NCI-H146 treated with DMSO at 0.1 percent for 48 hours (cell line): ENCODE data around the gene LRRC8E.
A peak's percentile ranks its signal among the peaks of the same experiment; 100 is the strongest.

ENCODE experiments used
- DNase-seq: peaks from one replicate; lab custom pipeline; 2025; ENCODE audit not compliant: unreplicated experiment; lab: John Stamatoyannopoulos, UW

LRRC8E gene

DNA sequence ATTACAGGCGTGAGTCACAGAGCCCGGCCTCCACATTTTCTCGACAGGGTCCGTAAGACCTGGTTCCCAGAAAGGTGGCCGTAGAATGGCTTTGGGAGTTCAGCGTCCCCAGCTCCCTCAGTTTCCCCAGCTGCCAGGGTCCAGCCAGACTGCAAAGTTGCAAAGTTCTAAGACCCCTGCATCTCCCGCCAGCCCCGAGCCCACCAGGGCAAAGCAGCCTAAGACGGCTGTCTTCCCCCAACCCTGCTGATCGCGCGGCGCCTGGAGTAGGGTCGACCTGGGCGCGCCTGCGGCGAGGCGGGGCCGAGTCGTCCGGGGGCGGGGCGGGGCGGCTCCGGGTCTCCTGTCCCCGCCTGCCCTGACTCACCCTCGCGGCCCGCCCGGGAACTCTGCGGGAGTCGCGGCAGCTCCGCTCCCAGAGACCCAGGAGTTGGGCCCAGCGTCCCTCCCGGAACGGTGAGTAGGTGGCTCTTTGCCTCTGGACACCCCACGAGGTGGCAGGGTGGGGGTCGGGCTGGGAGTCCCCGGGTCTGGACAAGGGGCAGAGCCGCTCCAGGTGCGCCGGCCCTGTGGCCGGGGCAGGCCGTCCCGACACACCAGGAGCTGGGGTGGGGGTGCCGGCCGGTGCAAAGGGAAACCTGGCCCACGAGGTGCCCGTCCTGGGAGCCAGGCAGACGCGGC lies at the start of gene LRRC8E:
LRRC8E (plus strand) TSS at position 366 of the 681 bp plus-strand sequence. CDS start 7,094 bp downstream, outside the sequence.
- no peak for DNase-seq

DNA sequence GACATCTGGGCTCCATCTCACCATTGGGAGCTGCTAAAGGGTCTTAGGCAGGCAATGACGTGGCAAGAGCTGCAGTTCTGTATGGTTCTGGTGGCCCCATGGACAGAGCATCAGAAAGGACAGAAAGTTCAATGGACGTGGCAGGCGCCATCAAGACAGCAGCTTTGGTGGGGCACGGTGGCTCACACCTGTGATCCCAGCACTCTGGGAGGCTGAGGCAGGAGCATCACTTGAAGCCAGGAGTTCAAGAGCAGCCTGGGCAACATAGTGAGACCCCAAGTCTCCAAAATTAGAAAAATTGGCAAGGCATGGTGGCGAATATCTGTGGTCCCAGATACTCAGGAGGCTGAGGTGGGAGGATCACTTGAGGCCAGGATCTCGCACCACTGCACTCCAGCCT lies 48.8 kb upstream of the LRRC8E start:
- DNase-seq = no peak

DNA sequence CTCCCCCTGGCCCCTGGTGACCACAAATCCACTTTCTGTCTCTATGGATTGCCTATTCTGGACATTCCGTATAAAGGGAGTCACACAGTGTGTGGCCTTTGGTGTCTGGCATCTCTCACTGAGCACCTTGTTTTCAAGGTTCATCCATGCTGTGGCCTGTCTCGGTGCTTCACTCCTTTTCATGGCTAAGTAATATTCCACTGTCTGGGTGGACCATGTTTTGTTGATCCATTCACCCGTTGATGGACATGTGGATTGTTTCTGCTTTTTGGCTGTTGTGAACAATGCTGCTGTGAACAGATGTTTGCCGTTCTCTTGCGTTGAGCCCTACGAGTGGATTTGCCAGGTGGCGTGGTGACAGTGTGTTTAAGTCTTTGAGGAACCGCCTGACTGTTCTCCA lies 47.7 kb upstream of the LRRC8E start:
- DNase-seq = no peak

DNA sequence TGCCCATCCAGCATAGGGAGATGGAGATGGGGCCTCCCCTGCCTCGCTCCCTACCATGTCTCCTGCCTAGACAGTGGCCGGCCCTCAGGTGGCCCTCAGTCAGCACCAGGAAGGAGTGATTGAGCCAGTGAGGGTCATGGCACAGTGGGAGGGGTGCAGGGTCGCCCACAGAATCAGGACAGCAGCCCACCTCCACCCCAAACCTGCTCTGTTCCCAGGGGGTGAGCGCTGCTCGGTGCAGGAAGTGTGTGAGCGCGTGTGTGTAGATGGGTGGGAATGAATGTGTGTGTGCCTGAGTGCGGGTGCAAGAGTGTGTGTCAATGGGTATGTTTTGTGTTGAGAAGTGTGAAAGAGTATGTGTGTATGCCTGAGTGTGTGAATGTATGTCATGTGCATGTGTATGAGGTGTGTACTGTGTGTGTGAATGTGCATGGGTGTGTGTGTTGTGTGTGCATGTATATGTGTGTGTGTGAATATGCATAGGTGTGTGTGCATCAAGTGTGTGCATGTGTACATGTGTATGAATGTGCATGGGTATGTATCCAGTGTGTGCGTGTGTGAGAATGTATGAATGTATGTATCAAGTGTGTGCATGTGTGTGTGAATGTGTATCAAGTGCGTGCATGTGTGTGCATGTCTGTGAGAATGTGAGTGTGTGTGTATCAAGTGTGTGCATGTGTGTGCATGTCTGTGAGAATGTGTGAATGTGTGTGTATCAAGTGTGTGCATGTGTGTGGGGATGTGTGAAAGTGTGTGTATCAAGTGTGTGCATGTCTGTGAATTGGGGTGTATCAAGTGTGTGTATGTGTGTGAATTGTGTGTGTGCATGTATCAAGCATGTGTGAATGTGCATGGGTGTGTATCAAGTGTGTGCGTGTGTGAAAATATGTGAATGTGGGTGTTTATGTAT lies 46.3 kb upstream of the LRRC8E start:
- no peak for DNase-seq

DNA sequence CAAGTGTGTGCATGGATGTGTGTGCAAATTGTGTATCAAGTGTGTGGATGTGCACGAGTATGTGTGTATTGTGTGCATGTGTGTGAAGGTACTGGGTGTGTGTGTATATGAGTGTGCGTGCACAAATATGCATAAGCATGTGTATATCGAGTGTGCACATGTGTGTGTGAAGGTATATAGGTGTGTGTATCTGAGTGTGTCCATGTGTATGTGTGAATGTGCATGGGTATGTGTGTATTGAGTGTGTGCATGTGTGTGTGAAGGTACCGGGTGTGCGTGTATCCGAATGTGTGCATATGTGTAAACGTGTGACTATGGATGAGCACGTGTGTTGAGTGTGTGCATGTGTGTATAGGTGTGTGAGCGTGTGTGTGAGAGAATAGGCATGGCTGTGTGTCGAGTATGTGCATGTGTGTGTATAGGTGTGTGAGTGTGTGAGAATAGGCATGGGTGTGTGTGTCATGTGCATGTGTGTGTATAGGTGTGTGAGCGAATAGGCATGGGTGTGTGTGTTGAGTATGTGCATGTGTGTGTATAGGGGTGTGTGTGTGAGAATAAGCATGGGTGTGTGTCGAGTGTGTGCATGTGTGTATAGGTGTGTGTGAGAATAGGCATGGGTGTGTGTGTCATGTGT lies 45.5 kb upstream of the LRRC8E start:
- no peak for DNase-seq

DNA sequence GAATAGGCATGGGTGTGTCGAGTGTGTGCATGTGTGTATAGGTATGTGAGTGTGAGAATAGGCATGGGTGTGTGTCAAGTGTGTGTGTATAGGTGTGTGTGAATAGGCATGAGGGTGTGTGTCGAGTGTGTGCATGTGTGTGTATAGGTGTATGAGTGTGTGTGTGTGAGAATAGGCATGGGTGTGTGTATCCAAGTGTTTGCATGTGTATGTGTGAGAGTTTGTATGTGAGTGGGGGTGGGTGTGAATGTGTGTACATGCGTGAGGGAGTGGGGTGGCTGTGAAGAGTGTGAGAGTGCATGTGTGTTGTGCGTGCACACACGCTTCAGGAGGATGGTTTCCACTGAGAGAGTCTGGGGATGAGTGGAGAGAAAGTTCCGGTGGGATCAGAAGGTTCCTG lies 44.8 kb upstream of the LRRC8E start:
- no peak for DNase-seq

DNA sequence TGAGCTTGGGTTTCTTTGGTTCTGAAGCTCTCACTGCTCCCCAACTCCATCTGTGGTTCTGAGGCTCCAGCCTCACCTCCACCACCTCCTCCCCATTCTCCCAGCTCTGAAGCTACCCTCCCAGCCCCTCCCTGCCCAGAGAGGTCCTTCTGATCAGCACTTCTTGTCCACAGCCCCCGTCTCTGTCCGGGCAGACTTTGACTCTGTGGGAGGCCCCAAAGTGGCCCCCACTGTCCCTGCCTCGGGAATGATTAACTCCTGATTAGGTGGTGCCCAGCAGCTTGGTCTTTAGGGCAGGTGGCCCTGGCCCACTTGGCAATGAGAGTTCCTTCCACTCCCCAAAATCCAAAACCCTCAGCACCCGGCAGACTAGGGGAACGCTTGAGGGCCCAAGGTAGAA lies 43.9 kb upstream of the LRRC8E start:
- no peak for DNase-seq

DNA sequence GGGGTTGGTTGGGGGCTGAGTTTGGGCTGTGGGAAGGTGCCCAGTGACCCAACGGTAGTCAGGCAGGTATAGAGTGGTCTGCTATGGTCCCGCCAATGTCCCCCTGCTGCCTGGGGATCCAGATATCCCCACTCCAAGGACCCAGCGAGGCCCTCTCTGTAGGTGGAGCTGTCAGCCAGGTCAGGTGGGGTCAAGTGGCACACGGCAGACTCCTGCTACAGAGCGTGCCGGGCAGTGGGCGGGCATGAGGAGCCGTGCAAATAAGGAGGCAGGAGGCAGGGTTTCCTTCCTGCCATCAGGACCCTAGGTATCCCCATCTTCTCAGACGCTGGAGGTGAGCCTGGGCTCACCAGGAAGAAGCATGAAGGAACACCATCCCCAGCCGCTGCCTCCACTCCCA lies 43.4 kb upstream of the LRRC8E start:
- DNase-seq = no peak

DNA sequence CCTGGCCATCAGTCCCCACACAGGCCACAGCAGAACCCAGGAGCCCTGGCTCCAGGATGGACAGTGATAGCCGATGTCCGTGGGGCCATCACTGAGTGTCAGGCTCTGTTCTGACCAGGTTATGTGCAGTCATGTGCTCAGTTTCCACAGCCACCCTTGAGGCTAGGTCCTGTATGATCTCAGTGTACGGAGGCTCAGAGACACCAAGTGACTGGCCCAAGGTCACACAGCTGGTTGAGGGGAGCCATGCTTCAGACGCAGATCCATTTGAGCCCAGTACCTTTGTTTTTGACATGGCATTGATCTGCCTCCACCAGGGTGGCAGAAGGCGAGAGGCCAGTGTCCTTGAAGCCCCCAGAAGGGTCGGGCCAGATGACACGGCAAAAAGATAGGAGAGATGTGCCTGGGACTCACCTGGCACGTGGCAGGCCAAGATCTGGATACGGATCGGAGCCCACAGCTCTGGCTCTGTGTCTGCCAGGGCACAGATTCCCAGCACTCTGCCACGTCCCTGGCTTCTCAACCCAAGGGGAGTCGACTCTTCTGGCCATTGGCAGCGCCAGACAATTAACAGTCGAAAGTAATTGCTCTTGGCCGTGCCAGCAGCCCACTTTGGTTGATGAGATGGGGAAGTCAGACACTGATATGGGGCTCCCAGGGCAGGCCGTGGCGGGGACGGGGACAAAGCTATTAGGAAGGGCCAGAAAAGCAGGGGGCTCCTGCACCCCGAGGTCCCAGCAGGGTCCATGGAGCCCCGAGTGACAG lies 42.7 kb upstream of the LRRC8E start:
- DNase-seq = no peak

DNA sequence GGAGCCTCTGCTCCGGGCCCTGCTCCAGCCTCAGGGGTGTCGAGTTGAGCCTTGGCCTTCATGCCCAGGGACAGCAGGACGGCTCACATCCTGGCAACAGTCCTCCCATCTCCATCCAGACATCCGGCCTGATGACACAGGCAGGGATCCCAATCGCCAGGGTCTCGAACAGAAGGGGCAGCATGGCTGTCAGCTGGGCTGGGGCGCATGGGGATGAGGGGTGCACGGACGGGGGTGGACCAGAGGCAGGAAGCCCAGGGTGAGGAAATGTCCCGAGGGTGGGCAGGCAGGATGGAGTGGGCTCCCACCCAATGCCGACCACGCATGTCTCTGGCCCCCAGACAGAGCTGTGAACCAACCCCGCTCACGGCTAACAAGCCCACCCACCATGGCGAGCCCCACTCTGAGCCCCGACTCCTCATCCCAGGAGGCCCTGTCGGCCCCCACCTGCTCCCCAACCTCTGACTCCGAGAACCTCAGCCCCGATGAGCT lies 42.1 kb upstream of the LRRC8E start:
- DNase-seq = no peak

DNA sequence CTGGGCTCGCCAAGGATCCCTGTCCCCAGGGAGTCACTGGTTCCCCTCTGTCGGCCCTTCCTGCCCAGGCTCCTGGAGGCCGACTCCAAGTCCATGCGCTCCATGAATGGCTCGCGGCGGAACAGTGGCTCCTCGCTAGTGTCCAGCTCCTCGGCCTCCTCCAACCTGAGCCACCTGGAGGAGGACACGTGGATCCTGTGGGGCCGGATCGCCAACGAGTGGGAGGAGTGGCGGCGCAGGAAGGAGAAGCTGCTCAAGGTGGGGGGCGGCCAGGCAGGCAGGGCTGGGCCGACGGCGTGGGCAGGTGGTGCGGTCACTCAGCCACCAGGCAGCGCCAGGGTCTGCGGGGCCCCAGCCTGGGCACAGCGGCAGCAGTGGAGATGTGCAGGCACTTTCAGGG lies 40.6 kb upstream of the LRRC8E start:
- no peak for DNase-seq

DNA sequence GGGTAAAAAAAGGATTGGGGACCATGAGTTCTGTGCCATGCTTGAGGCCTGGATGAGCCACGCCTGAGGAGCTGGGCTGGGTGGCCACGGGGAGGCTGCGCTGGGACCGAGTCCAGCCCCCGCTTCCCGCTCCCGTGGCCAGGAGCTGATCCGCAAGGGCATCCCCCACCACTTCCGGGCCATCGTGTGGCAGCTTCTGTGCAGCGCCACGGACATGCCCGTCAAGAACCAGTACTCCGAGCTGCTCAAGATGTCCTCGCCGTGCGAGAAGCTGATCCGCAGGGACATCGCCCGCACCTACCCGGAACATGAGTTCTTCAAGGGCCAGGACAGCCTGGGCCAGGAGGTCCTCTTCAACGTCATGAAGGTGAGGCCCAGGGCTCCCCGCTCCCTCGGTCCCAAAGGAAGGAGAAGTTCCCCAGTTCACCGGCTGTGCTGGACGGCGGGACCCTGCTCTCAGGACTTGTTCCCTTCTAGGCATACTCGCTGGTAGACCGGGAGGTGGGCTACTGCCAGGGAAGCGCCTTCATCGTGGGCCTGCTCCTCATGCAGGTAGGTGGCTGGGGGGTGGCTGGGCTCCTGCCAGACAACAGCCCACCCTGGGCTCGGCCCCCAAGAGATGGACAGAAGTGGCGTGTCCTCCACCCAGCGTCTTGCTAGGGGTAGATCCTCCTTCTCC lies 39.4 kb upstream of the LRRC8E start:
- no peak for DNase-seq

DNA sequence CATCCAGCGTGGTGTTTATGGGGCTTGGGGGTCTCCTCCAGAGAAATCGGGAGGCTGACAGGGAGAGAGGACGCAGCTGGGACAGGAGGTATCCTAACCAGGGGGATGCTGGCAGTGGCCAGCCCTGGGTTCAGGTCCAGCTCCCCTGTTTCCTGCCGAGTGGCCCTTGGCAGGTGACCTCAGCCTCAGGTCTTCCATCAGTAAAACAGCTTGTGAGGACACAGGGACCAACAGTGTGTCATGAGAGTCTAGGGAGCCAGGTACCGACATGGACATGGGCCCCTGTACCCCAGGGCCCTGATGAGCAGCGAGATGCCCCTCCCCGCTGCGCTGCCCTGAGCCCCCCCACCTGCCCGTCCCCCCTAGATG lies 38.7 kb upstream of the LRRC8E start:
- no peak for DNase-seq

DNA sequence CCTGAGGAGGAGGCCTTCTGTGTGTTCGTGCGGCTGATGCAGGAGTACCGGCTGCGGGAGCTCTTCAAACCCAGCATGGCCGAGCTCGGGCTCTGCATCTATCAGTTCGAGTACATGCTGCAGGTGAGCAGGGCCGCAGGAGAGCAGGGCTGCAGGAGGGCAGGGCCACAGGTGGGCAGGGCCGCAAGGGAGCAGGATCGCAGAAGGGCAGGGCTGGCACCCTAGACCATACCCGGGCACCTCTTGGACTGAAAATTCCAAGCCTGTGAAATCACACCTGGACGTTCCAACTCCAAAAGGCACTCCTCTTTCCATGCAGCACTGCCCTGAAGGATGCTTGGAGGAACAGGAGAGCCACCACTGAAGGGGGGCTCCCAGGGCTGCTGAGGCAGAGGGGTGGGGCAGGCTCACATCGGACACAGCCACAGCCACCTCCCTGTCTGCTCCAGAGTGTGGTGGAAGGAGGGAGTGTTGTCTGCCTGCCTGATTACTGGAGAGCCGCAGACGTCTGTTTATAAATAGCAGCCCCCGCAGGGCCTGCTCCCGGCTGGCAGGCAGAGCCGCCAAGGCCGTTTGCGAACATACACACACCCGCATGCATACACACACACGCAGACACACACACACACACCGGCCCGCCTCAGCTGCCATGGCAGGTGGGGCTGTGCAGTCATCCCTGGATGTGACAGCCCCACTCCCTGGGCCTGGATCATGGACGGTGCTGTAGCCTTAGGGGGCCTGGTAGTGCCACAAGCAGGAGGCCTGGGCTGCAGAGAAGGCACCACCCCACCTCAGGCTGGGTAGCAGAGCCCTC lies 38.1 kb upstream of the LRRC8E start:
- DNase-seq = no peak

DNA sequence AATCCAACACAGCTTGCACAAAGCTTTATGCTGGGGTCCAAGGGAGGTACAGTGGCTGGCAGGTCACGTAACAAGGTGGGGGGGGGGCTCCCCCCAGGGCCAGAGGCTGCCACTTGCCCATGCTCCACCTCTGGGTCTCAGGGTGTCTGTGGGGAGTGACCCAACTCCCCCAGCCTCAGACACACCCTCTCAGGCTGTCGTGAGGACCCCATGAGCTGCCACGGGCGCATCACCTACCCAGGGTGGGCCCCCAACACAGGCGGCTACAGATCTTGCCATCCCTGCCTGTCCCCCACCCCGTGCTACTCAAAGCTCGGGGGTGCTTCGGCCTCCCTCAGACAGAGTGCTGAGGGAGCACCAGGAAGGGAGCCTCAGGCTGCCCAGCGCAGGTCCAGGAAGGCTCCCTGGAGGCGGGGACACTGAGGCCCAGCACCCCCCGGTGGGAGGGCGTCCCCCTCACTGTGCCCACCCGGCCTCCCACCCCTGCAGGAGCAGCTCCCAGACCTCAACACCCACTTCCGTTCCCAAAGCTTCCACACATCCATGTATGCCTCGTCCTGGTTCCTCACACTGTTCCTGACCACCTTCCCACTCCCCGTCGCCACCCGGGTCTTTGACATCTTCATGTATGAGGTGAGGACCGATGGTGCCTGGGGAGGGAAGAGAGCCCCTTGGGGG lies 37.2 kb upstream of the LRRC8E start:
- DNase-seq = no peak

DNA sequence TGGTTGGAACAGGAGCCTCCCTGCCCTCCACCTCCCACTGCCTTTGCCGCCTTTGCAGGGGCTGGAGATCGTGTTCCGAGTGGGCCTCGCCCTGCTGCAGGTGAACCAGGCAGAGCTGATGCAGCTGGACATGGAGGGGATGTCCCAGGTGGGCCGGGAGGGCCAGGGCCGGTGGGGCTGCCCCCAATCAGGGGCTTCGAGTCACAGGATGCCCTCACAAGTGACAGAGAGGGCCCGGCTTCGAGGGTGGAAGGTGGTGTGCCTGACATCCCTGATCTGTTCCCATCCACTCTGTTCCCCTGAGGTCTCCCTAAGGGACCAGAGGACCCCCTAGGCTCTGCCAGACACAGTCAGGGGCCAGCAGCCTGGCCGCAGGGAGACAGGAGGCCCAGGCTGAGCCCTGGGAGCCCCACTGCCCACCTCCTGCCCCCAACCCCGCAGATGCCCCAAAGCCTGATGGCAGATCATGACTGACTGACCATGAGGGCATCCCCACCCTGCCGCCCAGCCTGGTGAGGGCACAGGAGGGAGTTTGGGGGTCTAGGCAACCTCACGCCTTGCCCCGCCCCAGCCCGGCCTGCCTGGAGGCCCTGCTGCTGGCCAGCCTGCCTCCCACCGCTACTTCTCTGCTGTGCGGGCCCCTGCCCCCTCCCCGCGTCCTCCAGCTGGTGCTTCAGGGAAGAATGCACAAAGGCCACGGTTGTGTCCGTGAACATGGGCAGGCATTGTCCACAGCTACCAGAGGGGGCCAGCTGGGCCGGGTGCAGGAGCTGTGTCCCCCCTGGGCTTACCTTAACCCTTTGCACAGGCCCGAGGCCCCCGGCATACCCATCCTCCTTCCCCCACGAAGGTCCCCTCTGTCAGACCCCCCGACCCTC lies 36.4 kb upstream of the LRRC8E start:
- no peak for DNase-seq

DNA sequence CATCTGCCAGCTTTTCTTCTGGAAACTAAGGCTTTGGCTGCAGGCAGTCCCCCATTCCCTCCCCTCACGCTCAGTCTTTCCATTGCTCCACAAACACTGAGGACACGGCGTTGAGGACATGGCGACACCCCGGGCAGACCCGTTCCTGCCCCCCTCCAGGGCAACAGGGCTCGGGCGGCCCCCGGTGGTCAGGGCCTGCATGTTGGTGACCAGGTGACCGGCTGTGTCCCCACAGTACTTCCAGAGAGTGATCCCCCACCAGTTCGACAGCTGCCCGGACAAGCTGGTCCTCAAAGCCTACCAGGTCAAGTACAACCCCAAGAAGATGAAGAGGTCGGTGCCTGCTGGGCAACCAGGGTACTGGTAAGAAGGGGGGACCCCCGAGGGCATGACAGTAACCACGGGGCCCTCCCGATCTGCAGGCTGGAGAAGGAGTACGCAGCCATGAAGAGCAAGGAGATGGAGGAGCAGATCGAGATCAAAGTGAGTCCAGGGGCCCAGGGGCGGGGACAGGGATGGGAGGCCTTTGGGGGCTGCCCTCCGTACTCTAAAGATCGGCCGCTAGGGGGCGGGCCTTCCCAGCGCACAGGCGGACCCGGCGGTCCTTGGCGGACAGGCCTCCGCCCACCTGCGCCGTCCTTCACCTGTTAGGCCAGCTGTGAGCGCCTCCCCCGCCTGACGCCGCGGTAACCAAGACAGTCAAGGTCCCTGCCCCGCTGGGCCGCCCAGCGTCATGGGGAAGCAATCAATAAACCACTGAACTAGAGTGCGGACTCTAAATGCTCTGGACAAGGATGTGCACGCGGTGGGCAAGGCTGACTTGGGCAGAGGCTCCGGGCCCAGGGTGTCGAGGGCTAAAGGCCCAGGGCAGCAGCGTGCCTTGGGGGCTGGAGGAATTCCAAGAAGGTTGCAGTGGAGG lies 35.2 kb upstream of the LRRC8E start:
- peak; percentile 80 for DNase-seq
